DND-41 (cell line): Measurements from ENCODE around the gene SELE.

Experiments
- ATAC-seq: fragments of 200-7000 bp; cut with Tn5 transposase; 3 replicates; pipeline ENCODE4 v1.9.1; 2021; ENCODE audit warnings: low read depth; ENCODE audit not compliant: insufficient read depth
- DNase-seq: peaks from one replicate; pipeline ENCODE4 v3.0.0-alpha.2; 2020
- H2AFZ ChIP-seq: 2 replicates; pipeline ENCODE4 v1.6.0; 2012; ENCODE audit warnings: low read depth, low read length
- H3K27ac ChIP-seq: 2 replicates; pipeline ENCODE4 v1.5.1; 2012; ENCODE audit warnings: low read length, inconsistent platforms
- H3K27me3 ChIP-seq: fragments of 200-600 bp; sonication (generic); 2 replicates; pipeline ENCODE4 v1.6.0; 2012; ENCODE audit warnings: low read length, mild to moderate bottlenecking, inconsistent platforms; ENCODE audit not compliant: insufficient read depth, poor library complexity
- H3K36me3 ChIP-seq: 2 replicates; pipeline ENCODE4 v1.5.1; 2012; ENCODE audit warnings: low read length, inconsistent platforms; ENCODE audit not compliant: insufficient read depth
- H3K4me1 ChIP-seq: 2 replicates; pipeline ENCODE4 v1.5.1; 2012; ENCODE audit warnings: mild to moderate bottlenecking, low read length; ENCODE audit not compliant: insufficient read depth
- H3K4me2 ChIP-seq: 2 replicates; pipeline ENCODE4 v1.6.0; 2012; ENCODE audit warnings: mild to moderate bottlenecking, moderate library complexity, low read length, inconsistent platforms; ENCODE audit not compliant: insufficient read depth
- H3K4me3 ChIP-seq, 2 experiments: fragments of 200-600 bp in 1 of 2; shearing (Covaris generic) in 1 of 2; 2 replicates each; pipeline ENCODE4 v1.5.1; 2012 to 2016; ENCODE audit warnings: inconsistent platforms in 2 of 2, low read length in 2 of 2, mild to moderate bottlenecking in 2 of 2, low read depth in 1 of 2, moderate library complexity in 1 of 2
- H3K79me2 ChIP-seq: 2 replicates; pipeline ENCODE4 v1.6.0; 2012; ENCODE audit warnings: low read length, inconsistent platforms; ENCODE audit not compliant: insufficient read depth
- H3K9ac ChIP-seq: 2 replicates; pipeline ENCODE4 v1.6.0; 2012; ENCODE audit warnings: low read depth, mild to moderate bottlenecking, inconsistent platforms, low read length, moderate library complexity
- H3K9me3 ChIP-seq: 2 replicates; pipeline ENCODE4 v1.5.1; 2012; ENCODE audit warnings: low read length, moderate library complexity, mild to moderate bottlenecking, inconsistent platforms; ENCODE audit not compliant: insufficient read depth, severe bottlenecking
- H4K20me1 ChIP-seq: 2 replicates; pipeline ENCODE4 v1.6.0; 2012; ENCODE audit warnings: low read length; ENCODE audit not compliant: insufficient read depth
- EZH2 ChIP-seq: IDR thresholded peaks from 3 replicates; pipeline ENCODE4 v1.6.1; 2012; ENCODE audit warnings: borderline replicate concordance, low read depth, mild to moderate bottlenecking, moderate library complexity, low read length, inconsistent platforms; ENCODE audit not compliant: severe bottlenecking
- TF ChIP-seq, protein P1 (sequence below): IDR thresholded peaks from 2 replicates; pipeline ENCODE4 v1.5.1; 2012; ENCODE audit warnings: borderline replicate concordance, low read length, moderate library complexity, mild to moderate bottlenecking; ENCODE audit not compliant: poor library complexity, severe bottlenecking; ENCODE audit errors: extremely low read depth

SELE gene

DNA sequence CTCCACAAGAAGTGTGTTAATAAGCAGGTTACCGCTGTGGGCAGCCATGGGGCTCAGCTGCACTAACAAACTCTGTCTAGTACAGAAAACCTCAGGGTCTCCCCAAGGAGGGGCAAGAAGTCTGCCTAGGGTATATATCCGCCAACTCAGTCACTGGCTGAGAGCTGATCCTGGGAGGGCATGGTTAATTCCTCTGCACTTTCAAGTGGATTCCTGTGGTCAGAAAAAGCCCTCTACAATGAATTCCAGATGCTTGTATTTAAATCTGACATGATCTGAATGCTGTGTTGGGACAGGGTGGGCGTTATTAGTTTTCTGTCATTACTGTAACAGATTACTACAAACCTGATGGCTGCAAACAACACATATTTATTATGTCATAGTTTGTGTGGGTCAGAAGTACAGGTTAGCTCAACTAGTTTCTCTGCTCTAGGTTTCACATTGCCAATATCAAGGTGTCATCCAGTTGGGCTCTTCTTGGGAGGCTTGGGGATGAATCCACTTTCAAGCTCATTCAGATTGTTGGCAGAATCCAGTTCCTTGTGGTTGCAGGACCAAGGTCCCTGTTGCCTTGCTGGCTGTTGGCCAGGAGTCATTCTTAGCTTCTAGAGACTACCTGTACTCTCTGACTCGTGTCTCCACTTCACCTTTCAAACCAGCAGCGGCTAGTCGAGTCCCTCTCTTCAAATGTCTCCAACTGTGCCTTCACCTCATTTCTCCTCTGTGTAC lies 8.0 kb upstream of the SELE start:
- H3K79me2 ChIP-seq: no peaks in the 10 kb centered on the region
- TF ChIP-seq, protein P1, sequence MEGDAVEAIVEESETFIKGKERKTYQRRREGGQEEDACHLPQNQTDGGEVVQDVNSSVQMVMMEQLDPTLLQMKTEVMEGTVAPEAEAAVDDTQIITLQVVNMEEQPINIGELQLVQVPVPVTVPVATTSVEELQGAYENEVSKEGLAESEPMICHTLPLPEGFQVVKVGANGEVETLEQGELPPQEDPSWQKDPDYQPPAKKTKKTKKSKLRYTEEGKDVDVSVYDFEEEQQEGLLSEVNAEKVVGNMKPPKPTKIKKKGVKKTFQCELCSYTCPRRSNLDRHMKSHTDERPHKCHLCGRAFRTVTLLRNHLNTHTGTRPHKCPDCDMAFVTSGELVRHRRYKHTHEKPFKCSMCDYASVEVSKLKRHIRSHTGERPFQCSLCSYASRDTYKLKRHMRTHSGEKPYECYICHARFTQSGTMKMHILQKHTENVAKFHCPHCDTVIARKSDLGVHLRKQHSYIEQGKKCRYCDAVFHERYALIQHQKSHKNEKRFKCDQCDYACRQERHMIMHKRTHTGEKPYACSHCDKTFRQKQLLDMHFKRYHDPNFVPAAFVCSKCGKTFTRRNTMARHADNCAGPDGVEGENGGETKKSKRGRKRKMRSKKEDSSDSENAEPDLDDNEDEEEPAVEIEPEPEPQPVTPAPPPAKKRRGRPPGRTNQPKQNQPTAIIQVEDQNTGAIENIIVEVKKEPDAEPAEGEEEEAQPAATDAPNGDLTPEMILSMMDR: no peak
- TF ChIP-seq EZH2: no peak
- H3K36me3 ChIP-seq: no peaks in the 10 kb centered on the region
- no peak overlapping the region for H3K9ac ChIP-seq
- no peak overlapping the region for H3K4me2 ChIP-seq
- H4K20me1 ChIP-seq: no peaks in the 10 kb centered on the region
- no peaks in the 10 kb centered on the region for H3K4me1 ChIP-seq
- no peak overlapping the region; the same call in 1 of the 2 replicates for H2AFZ ChIP-seq
- H3K27ac ChIP-seq: no peak overlapping the region
- H3K9me3 ChIP-seq: no peaks in the 10 kb centered on the region
- DNase-seq (no peak), ATAC-seq (no peak)
- H3K27me3 ChIP-seq: no peaks in the 10 kb centered on the region
- no peak overlapping the region for H3K4me3 ChIP-seq

DNA sequence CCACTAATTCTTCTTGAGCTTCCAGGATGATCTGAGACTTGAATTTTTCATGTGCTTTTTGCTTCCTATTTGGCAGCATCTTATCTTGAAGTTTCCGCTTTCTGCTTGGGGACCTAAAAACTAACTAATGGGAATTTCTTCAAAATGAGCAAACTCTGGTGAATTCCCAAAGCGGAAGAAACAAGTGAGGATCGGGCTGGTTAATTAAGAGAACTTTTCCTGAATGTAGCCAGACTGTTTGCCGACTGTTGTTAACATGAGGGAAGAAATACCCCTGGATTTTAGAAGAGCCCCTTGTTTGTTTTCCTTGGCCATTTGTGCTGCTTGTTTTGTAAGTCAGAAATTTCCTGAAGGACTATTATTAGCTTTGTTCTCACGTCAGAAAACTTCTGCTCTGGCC lies 6.1 kb upstream of the SELE start:
- ATAC-seq (no peak), DNase-seq (no peak)
- Histone ChIP-seq H3K4me1 (no peaks in the 10 kb centered on the region), H3K79me2 (no peaks in the 10 kb centered on the region), H3K4me2 (no peak overlapping the region), H2AFZ (no peak overlapping the region), H4K20me1 (no peaks in the 10 kb centered on the region), H3K27ac (no peak overlapping the region), H3K4me3 (no peak overlapping the region), H3K27me3 (no peaks in the 10 kb centered on the region), H3K36me3 (no peaks in the 10 kb centered on the region), H3K9me3 (no peaks in the 10 kb centered on the region), H3K9ac (no peak overlapping the region)
- TF ChIP-seq EZH2: no peak
- TF ChIP-seq, protein P1: no peak

- Histone ChIP-seq H3K27ac (no peak overlapping the region), H3K9ac (no peak overlapping the region), H3K79me2 (no peaks in the 10 kb centered on the region), H3K4me2 (no peak overlapping the region), H2AFZ (no peak overlapping the region), H3K27me3 (no peaks in the 10 kb centered on the region), H3K9me3 (peaks cover 1% of the 10 kb centered on the region), H4K20me1 (no peaks in the 10 kb centered on the region), H3K4me1 (no peaks in the 10 kb centered on the region), H3K36me3 (no peaks in the 10 kb centered on the region), H3K4me3 (no peak overlapping the region)
- DNase-seq: no peak
- TF ChIP-seq, protein P1: no peak
- TF ChIP-seq EZH2: no peak
- no peak for ATAC-seq
These were observed 2.4 kb downstream of the SELE start for GRCh38 chr1:169731446-169731845.
